GM18951 (cell line): Measurements from ENCODE around the gene CCNY.

Source experiments
- POLR2A ChIP-seq: IDR thresholded peaks from 4 replicates; pipeline ENCODE4 v1.6.1; 2011; ENCODE audit warnings: mild to moderate bottlenecking; ENCODE audit not compliant: insufficient read length, insufficient read depth; ENCODE audit errors: extremely low read depth
- in situ Hi-C: fragments of 300-500 bp; cut with MboI; formaldehyde crosslinking; loops from one replicate; pipeline ENCODE4 v1.12.0; 2022; ENCODE audit warnings: low sequenced_read_pairs, mixed read lengths, inconsistent platforms; ENCODE audit not compliant: unreplicated experiment

CCNY gene

GRCh38 chr10:35493196-35494118, 157.1 kb downstream of the CCNY start:
- in situ Hi-C loops = no loop called here
- TF ChIP-seq POLR2A = no peak

GRCh38 chr10:35495521-35496119, 159.3 kb downstream of the CCNY start:
- no peak for TF ChIP-seq POLR2A
- in situ Hi-C loops = no loop called here

- in situ Hi-C loops = no loop called here
- no peak for TF ChIP-seq POLR2A
These were observed 161.6 kb downstream of the CCNY start for GRCh38 chr10:35497909-35498308.

- in situ Hi-C loops = no loop called here
- TF ChIP-seq POLR2A = no peak
These were observed 162.4 kb downstream of the CCNY start for GRCh38 chr10:35498693-35499092.

- no peak for TF ChIP-seq POLR2A
- in situ Hi-C loops = no loop called here
These were observed 165.6 kb downstream of the CCNY start for GRCh38 chr10:35501923-35502322.

GRCh38 chr10:35502692-35503091, 166.4 kb downstream of the CCNY start:
- in situ Hi-C loops = no loop called here
- no peak for TF ChIP-seq POLR2A

- no peak for TF ChIP-seq POLR2A
- in situ Hi-C loops = no loop called here
These were observed 167.3 kb downstream of the CCNY start for GRCh38 chr10:35503578-35503977.

GRCh38 chr10:35504132-35504531, 167.8 kb downstream of the CCNY start:
- in situ Hi-C loops = no loop called here
- TF ChIP-seq POLR2A = no peak

GRCh38 chr10:35505241-35505873, 169.0 kb downstream of the CCNY start:
- in situ Hi-C loops = no loop called here

GRCh38 chr10:35506741-35507140, 170.4 kb downstream of the CCNY start:
- no peak for TF ChIP-seq POLR2A
- in situ Hi-C loops = no loop called here

More at GRCh38 chr10:35505241-35505873, 169.0 kb downstream of the CCNY start:
- TF ChIP-seq POLR2A = no peak

- in situ Hi-C loops = no loop called here
- TF ChIP-seq POLR2A = no peak
These were observed 171.3 kb downstream of the CCNY start for GRCh38 chr10:35507519-35508109.

GRCh38 chr10:35508647-35509046, 172.3 kb downstream of the CCNY start:
- in situ Hi-C loops = no loop called here
- no peak for TF ChIP-seq POLR2A

GRCh38 chr10:35510891-35511290, 174.6 kb downstream of the CCNY start:
- no peak for TF ChIP-seq POLR2A
- in situ Hi-C loops = no loop called here

GRCh38 chr10:35511647-35512046, 175.3 kb downstream of the CCNY start:
- in situ Hi-C loops = no loop called here
- no peak for TF ChIP-seq POLR2A
